ENCODE measurements around the gene PTPRC. TPM values are rescaled to one million over a fixed set of nuclear protein-coding genes. Genes with fewer than 3 reads are reported as not detected.

The PTPRC gene
- total RNA-seq, 4 donors from 2014 or later: 7.0 to 40.3 (median 10.0) TPM

DNA sequence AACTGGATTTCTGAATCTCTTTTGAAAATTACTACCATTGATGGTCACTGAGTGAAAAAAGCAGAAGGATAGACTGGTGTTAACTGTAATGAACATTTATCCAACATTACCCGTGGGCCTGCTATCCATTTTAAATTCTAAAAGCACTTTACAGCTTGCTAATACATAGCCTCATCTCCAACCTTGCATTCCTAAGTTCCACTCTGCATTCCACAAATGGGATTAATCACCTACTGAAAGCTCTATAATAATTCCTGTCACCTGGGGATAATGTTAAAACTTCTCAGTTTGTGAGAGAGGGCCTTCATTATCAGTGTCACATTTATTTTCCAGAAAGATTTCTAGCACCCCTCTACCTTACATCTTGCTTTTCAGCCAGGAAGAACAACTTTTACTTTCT, 38.2 kb downstream of the PTPRC start:
- no peaks in the 10 kb centered on the region for H3K27me3 ChIP-seq
- no peak overlapping the region for H3K27ac ChIP-seq (replicated peaks in 1 of 4)
- no peak for DNase-seq (ENCODE audit: extremely low spot score)
- no peak overlapping the region for H3K4me3 ChIP-seq
- H3K4me1 ChIP-seq: no peaks in the 10 kb centered on the region
- no peaks in the 10 kb centered on the region for H3K9me3 ChIP-seq
- TF ChIP-seq POLR2AphosphoS5 (IDR thresholded peaks at IDR 0.05) (no peak), POLR2A (IDR thresholded peaks at IDR 0.05; ENCODE audit: low read depth) (no peak), EP300 (IDR thresholded peaks at IDR 0.05) (no peak)
- TF ChIP-seq, protein P1, sequence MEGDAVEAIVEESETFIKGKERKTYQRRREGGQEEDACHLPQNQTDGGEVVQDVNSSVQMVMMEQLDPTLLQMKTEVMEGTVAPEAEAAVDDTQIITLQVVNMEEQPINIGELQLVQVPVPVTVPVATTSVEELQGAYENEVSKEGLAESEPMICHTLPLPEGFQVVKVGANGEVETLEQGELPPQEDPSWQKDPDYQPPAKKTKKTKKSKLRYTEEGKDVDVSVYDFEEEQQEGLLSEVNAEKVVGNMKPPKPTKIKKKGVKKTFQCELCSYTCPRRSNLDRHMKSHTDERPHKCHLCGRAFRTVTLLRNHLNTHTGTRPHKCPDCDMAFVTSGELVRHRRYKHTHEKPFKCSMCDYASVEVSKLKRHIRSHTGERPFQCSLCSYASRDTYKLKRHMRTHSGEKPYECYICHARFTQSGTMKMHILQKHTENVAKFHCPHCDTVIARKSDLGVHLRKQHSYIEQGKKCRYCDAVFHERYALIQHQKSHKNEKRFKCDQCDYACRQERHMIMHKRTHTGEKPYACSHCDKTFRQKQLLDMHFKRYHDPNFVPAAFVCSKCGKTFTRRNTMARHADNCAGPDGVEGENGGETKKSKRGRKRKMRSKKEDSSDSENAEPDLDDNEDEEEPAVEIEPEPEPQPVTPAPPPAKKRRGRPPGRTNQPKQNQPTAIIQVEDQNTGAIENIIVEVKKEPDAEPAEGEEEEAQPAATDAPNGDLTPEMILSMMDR (IDR thresholded peaks at IDR 0.05): no peak
- intact Hi-C loops (cut with DNase I): no loop called here
- WGBS: 42% methylated on average over 1 of the region's 1 CpG
- H3K36me3 ChIP-seq: no peaks in the 10 kb centered on the region

DNA sequence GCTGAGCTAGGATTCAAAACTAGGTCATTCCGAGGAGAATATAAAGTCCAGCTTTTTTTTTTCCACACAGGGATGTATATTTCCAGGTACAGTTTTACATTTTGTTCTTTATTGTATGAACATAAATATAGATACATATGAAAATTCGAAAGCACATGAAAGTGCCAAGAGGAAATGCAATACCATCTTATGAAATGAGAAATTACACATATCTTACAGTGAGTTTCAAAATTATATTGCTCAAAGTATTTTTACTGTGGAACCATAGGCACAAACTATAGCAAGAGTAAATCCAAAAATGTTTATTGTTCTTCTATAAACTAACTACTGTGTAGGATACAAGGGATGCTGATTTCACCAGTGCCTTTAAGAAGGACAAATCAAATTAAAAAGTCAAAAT, 39.0 kb downstream of the PTPRC start:
- Histone ChIP-seq H3K9me3 (no peaks in the 10 kb centered on the region), H3K36me3 (no peaks in the 10 kb centered on the region), H3K27ac (replicated peaks in 1 of 4) (no peak overlapping the region), H3K4me1 (no peaks in the 10 kb centered on the region), H3K27me3 (no peaks in the 10 kb centered on the region), H3K4me3 (no peak overlapping the region)
- TF ChIP-seq, protein P1 (IDR thresholded peaks at IDR 0.05): no peak
- no peak for TF ChIP-seq EP300 (IDR thresholded peaks at IDR 0.05)
- no peak for TF ChIP-seq POLR2A (IDR thresholded peaks at IDR 0.05; ENCODE audit: low read depth)
- TF ChIP-seq POLR2AphosphoS5 (IDR thresholded peaks at IDR 0.05): no peak
- intact Hi-C loops (cut with DNase I): no loop called here
- no peak for DNase-seq (ENCODE audit: extremely low spot score)
- 91% methylated on average over 2 of the region's 2 CpGs for WGBS

DNA sequence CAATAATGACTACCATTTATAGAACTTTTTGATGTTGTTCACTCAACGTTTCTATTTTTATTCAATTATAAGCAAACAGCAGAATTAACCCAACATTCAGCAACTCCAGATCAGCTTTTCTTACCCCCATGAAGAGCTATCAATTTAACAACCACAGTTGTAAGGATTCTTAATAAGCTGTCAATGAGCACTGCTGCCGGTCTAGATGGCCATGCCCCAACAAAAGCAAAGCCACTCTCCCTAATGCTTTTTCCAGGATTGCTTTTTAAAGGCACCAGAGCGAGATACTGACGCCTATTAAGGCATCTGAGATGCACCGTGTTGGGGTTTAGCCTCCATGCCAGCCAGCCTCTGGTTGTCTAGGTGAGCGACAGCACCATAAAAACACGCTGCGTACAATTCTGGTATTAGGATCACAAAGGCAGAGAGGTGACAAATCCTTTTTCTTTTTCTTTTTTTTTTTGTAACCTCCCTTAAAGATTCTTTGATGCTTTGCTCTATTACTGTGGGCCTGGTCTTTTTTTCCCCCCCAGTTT, 39.5 kb downstream of the PTPRC start:
- H3K36me3 ChIP-seq: no peaks in the 10 kb centered on the region
- no peaks in the 10 kb centered on the region for H3K27me3 ChIP-seq
- 76% methylated on average over 8 of the region's 8 CpGs for WGBS
- no peak overlapping the region for H3K27ac ChIP-seq (replicated peaks in 1 of 4)
- intact Hi-C loops (cut with DNase I): no loop called here
- no peaks in the 10 kb centered on the region for H3K4me1 ChIP-seq
- no peak for DNase-seq (ENCODE audit: extremely low spot score)
- no peak overlapping the region for H3K4me3 ChIP-seq
- TF ChIP-seq, protein P1 (IDR thresholded peaks at IDR 0.05): no peak
- TF ChIP-seq POLR2AphosphoS5 (IDR thresholded peaks at IDR 0.05) (no peak), POLR2A (IDR thresholded peaks at IDR 0.05; ENCODE audit: low read depth) (no peak)
- no peaks in the 10 kb centered on the region for H3K9me3 ChIP-seq

DNA sequence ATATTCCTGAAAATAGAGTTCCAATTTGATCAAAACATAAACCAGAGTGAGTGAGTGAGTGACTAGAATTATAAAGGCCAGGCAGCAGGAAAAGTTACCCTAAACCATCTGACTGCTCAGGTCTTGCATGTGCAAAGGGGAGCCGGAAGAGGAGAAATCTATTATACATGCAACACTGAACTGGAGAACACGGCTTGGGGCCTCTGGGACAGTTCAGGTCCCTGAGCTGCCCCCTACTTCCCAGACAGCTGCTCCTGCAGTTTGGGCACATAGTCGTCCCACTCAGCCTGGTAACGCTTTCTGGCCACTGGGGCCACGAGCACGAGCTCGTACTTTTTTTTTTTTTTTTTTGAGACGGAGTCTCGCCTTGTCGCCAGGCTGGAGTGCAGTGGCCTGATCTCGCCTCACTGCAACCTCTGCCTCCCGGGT, 40.1 kb downstream of the PTPRC start:
- Histone ChIP-seq H3K4me1 (no peaks in the 10 kb centered on the region), H3K27me3 (no peaks in the 10 kb centered on the region), H3K27ac (replicated peaks in 1 of 4) (no peak overlapping the region), H3K36me3 (no peaks in the 10 kb centered on the region), H3K4me3 (no peak overlapping the region), H3K9me3 (no peaks in the 10 kb centered on the region)
- intact Hi-C loops (cut with DNase I): no loop called here
- DNase-seq (ENCODE audit: extremely low spot score): no peak
- TF ChIP-seq, protein P1 (IDR thresholded peaks at IDR 0.05): no peak
- TF ChIP-seq POLR2AphosphoS5 (IDR thresholded peaks at IDR 0.05) (no peak), POLR2A (IDR thresholded peaks at IDR 0.05; ENCODE audit: low read depth) (no peak), EP300 (IDR thresholded peaks at IDR 0.05) (no peak)
- 91% methylated on average over 12 of the region's 12 CpGs for WGBS

GRCh38 chr1:198679535-198680173, 40.8 kb downstream of the PTPRC start:
- Histone ChIP-seq H3K9me3 (no peaks in the 10 kb centered on the region), H3K27ac (replicated peaks in 1 of 4) (peak overlapping the region in 1 of 4 donors; percentile 10), H3K36me3 (no peaks in the 10 kb centered on the region), H3K4me3 (no peak overlapping the region), H3K27me3 (no peaks in the 10 kb centered on the region), H3K4me1 (no peaks in the 10 kb centered on the region)
- DNase-seq (ENCODE audit: extremely low spot score): no peak
- 91% methylated on average over 13 of the region's 31 CpGs for WGBS
- intact Hi-C loops (cut with DNase I): no loop called here
- TF ChIP-seq POLR2AphosphoS5 (IDR thresholded peaks at IDR 0.05) (no peak), EP300 (IDR thresholded peaks at IDR 0.05) (no peak), POLR2A (IDR thresholded peaks at IDR 0.05; ENCODE audit: low read depth) (no peak)
- TF ChIP-seq, protein P1 (IDR thresholded peaks at IDR 0.05): no peak

All from esophagus muscularis mucosa (tissue), 4 donors.